Measurements from ENCODE around the gene MISP.
"Not testable (repeated sequence)": the region's sequence is repeated elsewhere in the genome, so short reads cannot be mapped to it uniquely, and the experiment has no call there.

Gene MISP

GRCh38 chr19:718251-718951 lies 32.5 kb upstream of the MISP start:
- peaks cover 6 to 8% of the 10 kb centered on the region in 2 donors for H3K9me3 Mint-ChIP-seq
- no peak overlapping the region for H3K27ac Mint-ChIP-seq
- ATAC-seq (replicated peaks) = no peak
- H3K4me1 Mint-ChIP-seq (ENCODE audit: low read depth in 2 of 2) = no peaks in the 10 kb centered on the region
- H3K36me3 Mint-ChIP-seq (ENCODE audit: insufficient read depth) = peaks cover 3% of the 10 kb centered on the region
- no peak for DNase-seq
- H3K27me3 Mint-ChIP-seq = peaks cover 25 to 58% of the 10 kb centered on the region in 2 donors
- peak overlapping the region in 1 of 2 donors; percentile 37 for H3K4me3 Mint-ChIP-seq

GRCh38 chr19:718991-719512 lies 31.9 kb upstream of the MISP start:
- DNase-seq (no peak), ATAC-seq (replicated peaks) (no peak)
- H3K27ac Mint-ChIP-seq = no peak overlapping the region
- peaks cover 27 to 62% of the 10 kb centered on the region in 2 donors for H3K27me3 Mint-ChIP-seq
- no peaks in the 10 kb centered on the region for H3K4me1 Mint-ChIP-seq (ENCODE audit: low read depth in 2 of 2)
- no peak overlapping the region for H3K4me3 Mint-ChIP-seq
- H3K9me3 Mint-ChIP-seq = peaks cover 6 to 8% of the 10 kb centered on the region in 2 donors
- peaks cover 3% of the 10 kb centered on the region for H3K36me3 Mint-ChIP-seq (ENCODE audit: insufficient read depth)

- Mint-ChIP-seq H3K9me3 (peaks cover 6 to 8% of the 10 kb centered on the region in 2 donors), H3K36me3 (ENCODE audit: insufficient read depth) (peaks cover 3% of the 10 kb centered on the region), H3K4me1 (ENCODE audit: low read depth in 2 of 2) (no peaks in the 10 kb centered on the region), H3K27me3 (peaks cover 27 to 62% of the 10 kb centered on the region in 2 donors), H3K4me3 (no peak overlapping the region), H3K27ac (no peak overlapping the region)
- ATAC-seq (replicated peaks) = no peak
- DNase-seq = no peak
These were observed 31.1 kb upstream of the MISP start for GRCh38 chr19:719636-720344.

GRCh38 chr19:720345-721160 lies 30.4 kb upstream of the MISP start:
- no peaks in the 10 kb centered on the region for H3K4me1 Mint-ChIP-seq (ENCODE audit: low read depth in 2 of 2)
- H3K9me3 Mint-ChIP-seq = peaks cover 2 to 3% of the 10 kb centered on the region in 2 donors
- peaks cover 23 to 57% of the 10 kb centered on the region in 2 donors for H3K27me3 Mint-ChIP-seq
- peaks cover 3% of the 10 kb centered on the region for H3K36me3 Mint-ChIP-seq (ENCODE audit: insufficient read depth)
- H3K27ac Mint-ChIP-seq = no peak overlapping the region
- DNase-seq (no peak), ATAC-seq (replicated peaks) (no peak)
- no peak overlapping the region for H3K4me3 Mint-ChIP-seq

- Mint-ChIP-seq H3K9me3 (no peaks in the 10 kb centered on the region), H3K36me3 (ENCODE audit: insufficient read depth) (peaks cover 3% of the 10 kb centered on the region), H3K27me3 (peaks cover 18 to 56% of the 10 kb centered on the region in 2 donors), H3K4me1 (ENCODE audit: low read depth in 2 of 2) (no peaks in the 10 kb centered on the region), H3K4me3 (no peak overlapping the region), H3K27ac (no peak overlapping the region)
- no peak for ATAC-seq (replicated peaks)
- DNase-seq = no peak
These were observed 28.3 kb upstream of the MISP start for GRCh38 chr19:722553-723101.

- no peak for DNase-seq
- H3K27ac Mint-ChIP-seq = no peak overlapping the region
- H3K27me3 Mint-ChIP-seq = peaks cover 13 to 50% of the 10 kb centered on the region in 2 donors
- peaks cover 4% of the 10 kb centered on the region for H3K36me3 Mint-ChIP-seq (ENCODE audit: insufficient read depth)
- no peak overlapping the region for H3K4me3 Mint-ChIP-seq
- H3K4me1 Mint-ChIP-seq (ENCODE audit: low read depth in 2 of 2) = no peaks in the 10 kb centered on the region
- H3K9me3 Mint-ChIP-seq = no peaks in the 10 kb centered on the region
- ATAC-seq (replicated peaks) = no peak
These were observed 27.7 kb upstream of the MISP start for GRCh38 chr19:723247-723646.

GRCh38 chr19:723714-724113 lies 27.2 kb upstream of the MISP start:
- ATAC-seq (replicated peaks) = no peak
- no peak for DNase-seq
- no peaks in the 10 kb centered on the region for H3K4me1 Mint-ChIP-seq (ENCODE audit: low read depth in 2 of 2)
- no peak overlapping the region for H3K27ac Mint-ChIP-seq
- H3K27me3 Mint-ChIP-seq = peaks cover 8 to 45% of the 10 kb centered on the region in 2 donors
- no peaks in the 10 kb centered on the region for H3K9me3 Mint-ChIP-seq
- H3K4me3 Mint-ChIP-seq = no peak overlapping the region
- peaks cover 6% of the 10 kb centered on the region for H3K36me3 Mint-ChIP-seq (ENCODE audit: insufficient read depth)

GRCh38 chr19:725461-726089 lies 25.3 kb upstream of the MISP start:
- no peaks in the 10 kb centered on the region for H3K4me1 Mint-ChIP-seq (ENCODE audit: low read depth in 2 of 2)

GRCh38 chr19:726993-727956 lies 23.6 kb upstream of the MISP start:
- H3K27ac Mint-ChIP-seq = no peak overlapping the region
- DNase-seq (no peak), ATAC-seq (replicated peaks) (no peak)
- no peaks in the 10 kb centered on the region for H3K9me3 Mint-ChIP-seq
- peaks cover 7% of the 10 kb centered on the region for H3K36me3 Mint-ChIP-seq (ENCODE audit: insufficient read depth)
- H3K27me3 Mint-ChIP-seq = peaks cover 6 to 30% of the 10 kb centered on the region in 2 donors
- no peak overlapping the region for H3K4me3 Mint-ChIP-seq
- H3K4me1 Mint-ChIP-seq (ENCODE audit: low read depth in 2 of 2) = no peaks in the 10 kb centered on the region

More at GRCh38 chr19:725461-726089, 25.3 kb upstream of the MISP start:
- DNase-seq = no peak
- Mint-ChIP-seq H3K27me3 (peaks cover 6 to 40% of the 10 kb centered on the region in 2 donors), H3K9me3 (no peaks in the 10 kb centered on the region), H3K4me3 (no peak overlapping the region), H3K36me3 (ENCODE audit: insufficient read depth) (peaks cover 6% of the 10 kb centered on the region), H3K27ac (no peak overlapping the region)
- no peak for ATAC-seq (replicated peaks)

GRCh38 chr19:728011-728410 lies 22.9 kb upstream of the MISP start:
- Mint-ChIP-seq H3K36me3 (ENCODE audit: insufficient read depth) (peaks cover 6% of the 10 kb centered on the region), H3K4me3 (no peak overlapping the region), H3K4me1 (ENCODE audit: low read depth in 2 of 2) (peaks cover 4 to 5% of the 10 kb centered on the region in 2 donors), H3K27ac (no peak overlapping the region), H3K27me3 (peaks cover 6 to 23% of the 10 kb centered on the region in 2 donors), H3K9me3 (no peaks in the 10 kb centered on the region)
- DNase-seq (no peak), ATAC-seq (replicated peaks) (no peak)

- Mint-ChIP-seq H3K4me1 (ENCODE audit: low read depth in 2 of 2) (peaks cover 13 to 15% of the 10 kb centered on the region in 2 donors), H3K27me3 (peaks cover 0 to 13% of the 10 kb centered on the region in 2 donors)
- not testable (repeated sequence) for ATAC-seq (replicated peaks); DNase-seq; H3K4me3 Mint-ChIP-seq; H3K36me3 Mint-ChIP-seq (ENCODE audit: insufficient read depth); H3K9me3 Mint-ChIP-seq; H3K27ac Mint-ChIP-seq
These were observed 21.3 kb upstream of the MISP start for GRCh38 chr19:729564-729963.
